NOMO-1 treated with DMSO at 0.1 percent for 48 hours (cell line): Measurements from ENCODE around the gene PCLO.
A peak's percentile ranks its signal among the peaks of the same experiment; 100 is the strongest.
"Not testable (repeated sequence)": the region's sequence is repeated elsewhere in the genome, so short reads cannot be mapped to it uniquely, and the experiment has no call there.

Experiments used
- DNase-seq: peaks from one replicate; lab custom pipeline; 2025; ENCODE audit not compliant: unreplicated experiment; lab: John Stamatoyannopoulos, UW

The PCLO gene

DNA sequence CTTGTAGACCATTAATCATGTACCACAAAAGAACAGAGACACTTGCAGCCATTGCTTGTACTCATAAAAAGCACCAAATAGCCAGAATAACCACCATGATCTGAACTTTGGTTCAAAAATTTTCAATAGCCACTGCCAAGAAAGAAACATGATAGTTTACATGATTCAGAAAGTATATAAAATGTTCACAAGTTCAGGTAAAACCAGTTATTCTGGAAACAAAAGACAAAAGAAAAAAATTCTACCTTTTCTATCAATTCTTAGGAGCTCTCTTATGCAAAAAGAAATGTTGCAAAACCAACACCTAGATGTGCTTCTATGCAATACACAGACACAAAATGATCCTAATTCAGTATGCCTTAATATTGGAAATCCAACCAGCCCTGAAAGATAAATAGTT is 108.7 kb downstream of the PCLO start:
- DNase-seq, result no peak

DNA sequence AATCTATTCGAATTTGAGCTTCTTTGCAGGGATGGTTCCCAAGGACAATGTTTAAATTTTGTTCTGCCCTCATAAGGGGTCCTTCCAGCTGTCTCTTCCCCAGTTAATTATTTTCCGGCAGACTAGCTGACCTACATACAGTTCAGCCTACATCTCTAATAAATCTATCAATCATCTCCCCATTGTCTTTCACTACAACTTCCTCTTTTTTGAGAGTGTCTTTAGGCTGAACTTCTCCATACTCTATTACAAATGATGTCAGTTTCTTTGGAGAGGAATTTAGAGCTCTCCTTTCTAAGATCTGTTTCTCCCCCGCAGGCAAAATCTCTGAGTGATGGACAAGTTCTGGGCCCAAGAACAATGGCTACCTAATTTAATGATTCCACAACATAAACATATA is 122.2 kb downstream of the PCLO start:
- DNase-seq, result peak; percentile 87

DNA sequence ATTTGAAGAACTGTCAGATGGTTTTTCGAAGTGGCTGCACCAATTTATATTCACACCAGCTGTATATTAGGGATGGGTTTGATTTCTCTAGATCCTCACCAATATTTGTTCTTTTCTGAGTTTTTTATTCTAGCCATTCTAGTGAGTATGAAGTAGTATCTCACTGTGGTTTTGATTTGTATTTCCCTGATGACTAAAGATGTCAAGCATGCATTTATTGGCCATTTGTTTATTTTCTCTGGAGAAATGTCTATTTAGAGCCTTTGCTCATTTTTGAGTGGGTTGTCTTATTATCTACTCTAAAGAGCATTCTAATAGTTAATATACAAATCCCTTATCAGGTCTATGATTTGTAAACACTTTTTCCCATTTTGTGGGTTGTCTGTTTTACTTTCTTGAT is 123.9 kb downstream of the PCLO start:
- DNase-seq, result no peak

DNA sequence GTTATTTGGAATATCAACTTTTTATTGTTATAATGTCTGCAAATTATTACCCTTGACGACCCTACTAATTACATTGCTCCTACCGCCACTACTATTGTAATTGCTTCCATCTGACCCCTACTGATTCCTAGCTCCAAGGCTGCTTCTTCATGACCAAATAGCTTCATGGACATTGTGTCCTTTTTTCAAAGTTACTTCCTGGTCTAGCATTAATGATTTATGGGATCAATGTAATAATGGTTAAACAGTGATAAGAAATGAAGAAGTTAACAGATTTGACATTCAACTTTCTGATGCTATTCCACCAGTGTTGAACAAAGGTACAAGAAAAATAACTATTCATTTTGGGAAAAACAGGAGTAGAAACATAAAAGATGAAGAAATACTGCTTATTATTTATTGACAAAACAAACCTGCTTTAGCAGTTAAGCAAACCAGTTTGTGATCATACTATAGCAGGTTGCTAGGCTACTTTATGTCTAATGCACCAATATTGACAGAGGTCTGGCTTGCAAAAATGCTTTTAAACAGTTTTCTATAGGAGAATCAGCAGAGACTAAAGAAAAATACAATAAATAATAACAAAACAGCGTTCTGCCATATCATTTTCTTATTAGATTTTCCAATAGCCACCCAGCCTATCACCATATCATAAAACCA is 125.8 kb downstream of the PCLO start:
- DNase-seq, result no peak

DNA sequence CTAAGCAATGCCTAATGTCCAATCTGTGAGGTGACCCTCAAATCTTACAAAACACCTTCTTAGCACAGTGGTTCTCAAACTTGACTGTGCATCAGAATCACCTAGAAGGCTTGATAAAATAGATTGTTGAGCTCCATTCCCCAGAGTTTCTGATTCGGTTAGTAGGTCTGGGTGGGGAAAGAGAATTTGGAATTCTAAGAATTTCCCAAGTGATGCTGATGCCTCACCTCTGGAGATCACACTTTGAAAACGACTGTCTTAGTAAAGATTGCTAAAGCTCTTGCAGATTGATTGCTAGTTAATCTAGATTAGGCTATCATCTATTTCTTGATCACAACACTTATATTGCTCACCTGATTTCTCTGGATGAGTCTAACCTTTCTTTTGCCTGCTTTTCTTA is 126.6 kb downstream of the PCLO start:
- DNase-seq, result no peak

DNA sequence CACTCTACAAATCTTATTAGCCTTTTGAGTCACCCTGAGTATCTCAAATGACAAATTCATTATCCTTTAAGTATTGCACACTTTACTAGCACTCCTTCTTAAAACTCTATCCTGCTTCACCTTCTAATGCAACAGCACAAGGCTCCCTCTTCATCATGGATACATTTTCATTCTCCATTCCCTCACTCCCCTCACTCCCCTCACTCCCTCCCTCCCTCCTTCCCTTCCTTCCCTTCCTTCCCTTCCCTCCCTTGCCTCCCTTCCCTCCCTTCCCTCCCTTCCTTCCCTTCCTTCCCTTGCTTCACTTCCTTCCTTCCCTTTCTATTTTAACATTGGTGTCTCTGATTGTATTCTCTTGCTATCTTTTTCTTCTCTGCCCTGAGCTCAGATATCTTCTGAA is 130.5 kb downstream of the PCLO start:
- no peak for DNase-seq

DNA sequence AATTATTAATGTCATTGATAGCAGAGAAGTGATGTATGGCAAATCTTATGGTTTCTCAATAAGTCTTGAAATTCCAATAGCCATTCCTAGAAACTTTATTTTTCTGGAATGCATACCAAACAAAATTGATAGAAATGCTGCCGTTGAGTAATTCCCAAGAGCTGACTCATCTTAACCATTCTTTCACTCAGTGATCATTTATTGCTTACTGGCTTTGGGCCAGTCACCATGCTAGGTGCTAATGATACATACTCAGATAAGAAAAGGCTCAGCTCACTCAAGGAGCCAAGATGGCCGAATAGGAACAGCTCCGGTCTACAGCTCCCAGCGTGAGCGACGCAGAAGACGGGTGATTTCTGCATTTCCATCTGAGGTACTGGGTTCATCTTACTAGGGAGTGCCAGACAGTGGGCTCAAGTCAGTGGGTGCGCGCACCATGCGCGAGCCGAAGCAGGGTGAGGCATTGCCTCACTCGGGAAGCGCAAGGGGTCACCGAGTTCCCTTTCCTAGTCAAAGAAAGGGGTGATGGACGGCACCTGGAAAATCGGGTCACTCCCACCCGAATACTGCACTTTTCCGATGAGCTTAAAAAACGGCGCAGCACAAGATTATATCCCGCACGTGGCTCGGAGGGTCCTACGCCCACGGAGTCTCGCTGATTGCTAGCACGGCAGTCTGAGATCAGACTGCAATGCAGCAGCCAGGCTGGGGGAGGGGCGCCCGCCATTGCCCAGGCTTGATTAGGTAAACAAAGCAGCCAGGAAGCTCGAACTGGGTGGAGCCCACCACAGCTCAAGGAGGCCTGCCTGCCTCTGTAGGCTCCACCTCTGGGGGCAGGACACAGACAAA is 138.6 kb downstream of the PCLO start:
- not testable (repeated sequence) for DNase-seq

DNA sequence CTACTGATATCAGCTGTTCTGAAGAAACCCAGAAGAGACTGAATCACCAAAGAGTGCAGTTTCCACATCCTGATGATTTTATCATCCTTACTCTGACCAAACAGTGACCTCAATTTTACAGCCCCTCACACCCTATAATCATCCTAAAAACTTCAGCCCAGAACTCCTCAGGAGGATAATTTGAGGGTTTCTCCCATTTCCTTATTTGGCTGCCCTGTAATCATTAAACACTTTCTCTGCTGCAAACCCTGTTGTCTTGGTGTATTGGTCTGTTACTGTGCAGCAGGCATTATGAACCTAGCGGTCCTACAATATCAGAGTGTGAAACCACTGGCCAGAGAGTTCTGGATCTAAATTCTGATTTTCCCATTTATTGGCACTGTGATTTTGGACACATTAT is 141.7 kb downstream of the PCLO start:
- no peak for DNase-seq

DNA sequence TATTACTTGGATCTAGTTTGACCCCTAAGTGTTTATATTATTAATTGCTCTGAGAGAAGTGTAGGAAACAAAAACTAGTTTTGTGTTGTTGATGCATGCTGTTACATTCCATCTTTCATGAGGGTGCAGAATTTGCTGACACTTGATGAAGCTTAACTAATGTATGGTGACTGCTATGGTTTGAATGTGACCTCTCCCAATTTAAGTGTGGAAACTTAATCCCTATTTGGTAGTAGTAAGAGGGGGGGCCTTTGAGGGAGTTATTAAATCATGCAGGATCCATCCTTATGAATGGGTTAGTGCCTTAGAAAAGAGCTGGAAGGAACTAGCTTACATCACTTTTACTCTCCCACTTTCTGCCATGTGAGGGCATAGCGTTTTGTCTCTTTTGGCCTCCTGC is 142.5 kb downstream of the PCLO start:
- DNase-seq, result no peak

DNA sequence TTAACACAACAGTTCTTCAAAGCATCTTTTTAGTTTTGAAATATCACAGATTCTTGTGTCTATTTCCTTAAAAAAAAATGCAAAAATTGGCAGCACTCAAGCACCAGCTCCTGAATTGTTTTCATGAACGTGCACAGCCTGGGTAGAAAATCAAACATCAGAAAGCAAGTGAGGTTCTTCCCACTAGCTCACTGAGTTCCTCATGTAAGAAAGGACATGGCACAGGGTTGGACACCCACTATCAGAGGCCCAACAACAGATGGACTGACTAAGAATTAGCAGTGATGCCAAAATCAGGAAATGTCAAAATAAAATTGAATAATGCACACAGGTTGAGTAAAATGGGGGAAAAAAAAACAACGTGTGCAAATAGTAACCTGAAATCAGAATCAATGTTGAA is 146.8 kb downstream of the PCLO start:
- no peak for DNase-seq

DNA sequence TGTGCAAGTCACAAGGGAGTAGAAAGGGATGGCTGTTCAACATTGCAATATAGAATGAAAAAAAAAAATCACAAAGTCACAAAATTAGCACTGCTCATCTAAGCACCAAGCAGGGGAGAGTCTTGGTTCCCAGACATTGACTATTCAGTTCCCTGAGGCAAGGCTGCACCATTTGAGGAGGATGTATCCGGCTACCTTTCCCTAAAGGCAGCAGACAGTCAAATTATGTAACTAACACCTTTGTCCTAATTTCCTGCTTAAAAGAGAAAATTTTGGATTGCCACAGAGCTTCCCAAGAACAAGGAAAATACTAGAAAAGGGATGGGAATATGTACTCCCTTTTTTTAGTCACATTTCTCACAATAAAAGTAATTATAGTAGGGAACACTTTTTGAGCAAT is 148.1 kb downstream of the PCLO start:
- DNase-seq, result no peak

DNA sequence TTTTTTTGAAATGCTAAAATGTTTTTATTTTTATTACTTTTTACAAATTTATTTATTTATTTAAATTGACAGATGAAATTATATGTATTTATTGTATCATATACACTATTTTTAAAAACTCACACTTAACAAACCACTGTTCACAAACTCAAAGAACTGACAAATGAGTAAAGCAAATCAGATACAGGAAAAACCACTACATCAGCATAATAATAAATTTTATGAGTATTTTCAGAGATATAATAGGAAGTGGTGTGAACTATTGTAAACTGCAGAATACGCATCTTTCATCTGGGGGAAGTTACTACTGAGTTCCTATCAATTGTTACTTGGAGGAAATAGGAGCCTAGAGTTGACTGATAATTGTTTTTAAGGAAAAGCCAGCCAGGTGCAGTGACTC is 150.7 kb downstream of the PCLO start:
- no peak for DNase-seq

DNA sequence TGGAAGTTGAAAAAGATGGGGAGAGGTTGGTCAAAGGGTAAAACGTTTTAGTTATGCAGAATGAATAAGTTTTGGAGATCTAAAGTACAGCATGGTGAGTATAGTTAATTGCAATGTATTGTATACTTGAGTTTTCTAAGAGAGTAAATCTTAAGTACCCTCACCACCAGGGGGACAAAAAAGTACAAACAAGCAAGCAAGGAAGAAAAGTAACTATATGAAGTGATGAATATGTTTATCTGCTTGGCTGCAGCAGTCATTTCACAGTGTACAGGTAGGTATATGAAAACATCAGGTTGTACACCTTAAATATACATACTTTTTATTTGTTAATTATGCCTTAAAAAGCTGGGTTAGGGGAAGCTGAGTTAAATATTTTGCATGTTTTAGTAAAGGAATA is 157.3 kb downstream of the PCLO start:
- peak; percentile 43 for DNase-seq

DNA sequence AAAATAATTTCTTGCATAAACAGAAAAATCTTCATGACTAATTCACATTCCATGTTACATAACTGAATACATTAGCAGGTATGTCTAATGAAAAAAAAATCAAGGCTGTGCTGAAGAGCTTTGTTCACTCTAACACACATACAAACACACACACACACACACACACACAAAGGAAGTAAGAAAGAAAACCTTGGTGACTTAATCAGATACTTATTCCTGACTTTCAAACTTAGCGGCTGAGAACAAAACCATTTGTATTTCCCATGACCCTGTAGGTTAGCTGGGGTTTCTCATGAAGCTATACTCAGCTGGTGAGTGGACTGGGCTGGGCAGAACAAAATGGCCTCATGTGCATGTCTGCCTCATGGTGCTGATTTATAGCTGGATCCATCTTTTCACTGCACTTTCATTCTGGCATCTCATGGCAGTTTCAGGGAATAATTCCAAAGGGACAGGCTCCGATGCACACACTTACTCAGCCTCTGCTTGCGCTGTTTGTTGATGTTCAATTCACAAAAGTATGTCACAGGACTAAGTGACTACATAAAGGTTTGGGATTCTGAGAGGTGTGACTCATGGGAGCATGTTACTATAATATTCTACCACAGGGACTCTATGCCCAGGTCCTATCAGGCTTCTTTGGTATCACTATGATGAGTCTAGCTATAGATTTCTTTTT is 161.2 kb downstream of the PCLO start:
- DNase-seq, result no peak

DNA sequence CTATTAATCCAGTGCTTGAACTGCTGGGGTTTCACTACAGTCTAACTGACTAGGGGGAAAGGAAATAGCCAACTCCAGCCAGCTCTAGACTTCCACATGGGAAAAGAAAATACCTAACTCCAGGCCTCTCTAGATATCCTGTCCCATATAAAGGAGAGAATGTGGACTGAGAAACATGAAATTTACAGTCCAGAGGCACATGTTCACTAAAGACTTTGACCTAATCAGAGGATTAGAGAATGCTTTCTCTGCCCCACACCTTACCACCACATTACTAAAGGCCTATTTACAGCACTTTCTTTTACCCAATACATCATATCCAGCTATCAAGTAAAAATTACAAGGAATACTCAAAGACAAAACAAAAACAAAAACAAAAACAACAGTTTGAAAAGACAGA is 164.2 kb downstream of the PCLO start:
- DNase-seq, result no peak

DNA sequence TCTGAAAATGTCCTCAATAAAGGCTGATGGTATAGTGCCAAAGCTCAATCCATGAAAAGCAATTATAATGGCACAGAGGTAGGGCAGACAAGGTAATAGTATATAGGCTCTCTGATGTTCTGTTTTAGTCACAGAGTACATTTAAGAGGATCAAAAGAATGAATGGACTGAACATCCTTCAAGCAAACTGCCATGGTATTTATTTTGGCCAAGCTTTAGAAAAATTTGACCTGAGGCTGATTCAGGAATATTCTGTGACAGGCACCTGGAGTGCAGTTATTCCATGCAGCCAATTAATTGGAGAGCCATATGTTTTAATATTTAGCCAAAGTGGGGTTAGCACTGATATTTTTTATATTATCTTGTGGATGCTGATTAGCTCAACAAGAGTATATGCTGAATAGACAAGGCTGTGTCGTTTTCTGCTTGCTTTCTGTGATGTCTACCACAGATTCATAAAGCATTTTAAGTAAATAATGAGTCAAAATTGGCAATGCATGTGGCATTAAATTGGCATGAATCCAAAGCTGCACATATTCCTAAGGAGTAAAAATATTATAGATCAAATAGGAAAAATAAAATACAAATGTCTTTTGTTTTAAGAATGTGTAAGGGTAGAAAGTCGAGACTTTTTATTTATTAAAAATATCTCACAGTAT is 177.4 kb downstream of the PCLO start:
- no peak for DNase-seq

DNA sequence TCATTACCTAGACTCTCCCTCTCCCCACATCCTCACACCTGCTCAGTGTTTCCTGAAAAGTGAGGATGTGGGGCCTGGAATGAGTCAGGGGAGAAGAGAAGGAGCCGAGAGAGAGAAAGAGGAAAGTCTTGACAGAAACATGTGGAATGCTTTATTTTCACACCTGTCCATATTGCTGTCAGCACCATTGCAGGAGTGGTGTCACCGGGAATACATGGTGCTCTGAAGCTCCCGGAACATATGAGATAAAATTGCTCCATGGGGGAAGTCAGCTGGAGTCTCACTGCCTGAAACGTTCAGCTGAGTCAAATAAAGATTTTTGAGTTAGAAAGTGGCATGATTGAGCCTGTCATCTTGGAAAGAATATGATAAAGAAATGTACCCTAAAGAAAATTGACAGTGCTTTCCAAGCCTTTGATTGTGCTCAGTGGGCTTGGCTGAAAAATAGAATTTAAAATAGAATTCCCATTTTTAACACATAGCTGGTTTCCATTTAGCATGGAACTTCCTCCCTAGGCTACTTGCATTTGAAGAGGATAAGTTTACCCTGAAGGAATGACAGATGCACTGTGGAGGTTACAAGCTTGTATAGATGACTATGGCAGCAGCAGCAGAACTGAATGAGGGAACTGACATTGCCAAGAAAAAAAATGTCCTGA is 182.4 kb downstream of the PCLO start:
- no peak for DNase-seq

DNA sequence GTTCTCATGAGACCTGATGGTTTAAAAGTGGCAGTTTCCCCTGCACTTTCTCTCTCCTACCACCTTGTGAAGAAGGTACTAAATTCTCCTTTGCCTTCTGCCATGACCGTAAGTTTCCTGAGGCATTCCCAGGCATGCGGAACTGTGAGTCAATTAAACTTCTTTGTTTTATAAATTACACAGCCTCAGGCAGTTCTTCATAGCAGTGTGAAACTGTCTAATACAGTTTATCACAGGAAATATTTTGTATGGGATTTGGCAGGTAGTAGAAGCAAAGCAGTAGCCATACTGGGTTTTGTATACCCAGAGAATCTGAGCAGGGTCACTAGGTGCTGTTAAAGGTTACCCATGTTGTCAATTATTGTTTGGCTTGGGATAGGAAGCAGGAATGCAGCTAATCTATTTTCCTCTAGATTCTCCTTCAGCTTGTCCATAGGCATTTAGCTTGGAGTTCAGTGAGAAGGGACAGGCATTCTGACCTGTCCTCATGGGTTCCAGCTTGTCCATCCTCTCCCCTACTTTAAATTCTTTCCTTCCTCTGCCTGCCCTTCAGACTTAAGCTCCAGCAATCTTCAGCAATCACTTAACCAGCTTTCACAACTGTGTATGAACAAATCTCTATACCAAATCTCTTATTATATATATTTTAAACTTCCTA is 186.7 kb downstream of the PCLO start:
- no peak for DNase-seq

DNA sequence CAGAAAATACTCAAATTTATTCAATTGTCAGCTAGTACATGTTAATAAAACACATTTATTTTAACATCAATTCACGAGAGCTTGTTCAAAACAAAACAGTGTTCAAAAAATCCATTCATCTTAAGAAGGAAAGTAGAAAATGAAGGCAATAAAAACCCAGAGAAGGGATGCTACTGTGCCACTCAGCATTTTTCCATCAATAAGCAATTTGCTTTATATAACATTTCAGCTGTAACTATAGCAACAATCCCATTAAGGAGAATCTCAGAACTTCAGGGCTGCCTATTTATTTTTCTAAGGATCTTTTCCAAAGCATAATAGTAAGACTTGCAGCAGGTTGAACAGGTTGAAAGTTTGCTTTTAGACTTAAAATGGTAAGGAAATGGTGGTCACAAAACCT is 190.5 kb downstream of the PCLO start:
- DNase-seq, result no peak
